HG02973 (cell line): ENCODE data around the gene CTNND2.

Source experiments
- ATAC-seq: cut with Tn5 transposase; IDR thresholded peaks from one replicate; pipeline ENCODE4 v1.9.1; 2021; ENCODE audit warnings: moderate library complexity; ENCODE audit not compliant: unreplicated experiment

Gene CTNND2

GRCh38 chr5:11780641-11781345, 123.5 kb downstream of the CTNND2 start:
- no peak for ATAC-seq

- ATAC-seq, result no peak
These were observed 127.2 kb downstream of the CTNND2 start for GRCh38 chr5:11777096-11777495.

GRCh38 chr5:11770310-11770709, 133.9 kb downstream of the CTNND2 start:
- ATAC-seq, result no peak

- ATAC-seq, result no peak
These were observed 143.2 kb downstream of the CTNND2 start for GRCh38 chr5:11760934-11761603.

GRCh38 chr5:11758321-11758720, 145.9 kb downstream of the CTNND2 start:
- ATAC-seq, result no peak

GRCh38 chr5:11757661-11758060, 146.6 kb downstream of the CTNND2 start:
- ATAC-seq, result no peak

GRCh38 chr5:11737010-11737409, 167.2 kb downstream of the CTNND2 start:
- ATAC-seq, result no peak

- no peak for ATAC-seq
These were observed 169.9 kb downstream of the CTNND2 start for GRCh38 chr5:11734369-11734768.

GRCh38 chr5:11733840-11734192, 170.4 kb downstream of the CTNND2 start:
- ATAC-seq, result no peak

GRCh38 chr5:11733185-11733839, 170.9 kb downstream of the CTNND2 start:
- ATAC-seq, result no peak

GRCh38 chr5:11724940-11725339, 179.3 kb downstream of the CTNND2 start:
- no peak for ATAC-seq

- no peak for ATAC-seq
These were observed 184.3 kb downstream of the CTNND2 start for GRCh38 chr5:11719888-11720481.

GRCh38 chr5:11715461-11716196, 188.6 kb downstream of the CTNND2 start:
- no peak for ATAC-seq

- ATAC-seq, result no peak
These were observed 192.3 kb downstream of the CTNND2 start for GRCh38 chr5:11711932-11712331.

- no peak for ATAC-seq
These were observed 195.2 kb downstream of the CTNND2 start for GRCh38 chr5:11709021-11709420.

GRCh38 chr5:11704916-11705315, 199.3 kb downstream of the CTNND2 start:
- ATAC-seq, result no peak

- no peak for ATAC-seq
These were observed 203.9 kb downstream of the CTNND2 start for GRCh38 chr5:11700391-11700790.

- no peak for ATAC-seq
These were observed 211.6 kb downstream of the CTNND2 start for GRCh38 chr5:11692636-11693035.

GRCh38 chr5:11687498-11687897, 216.7 kb downstream of the CTNND2 start:
- ATAC-seq, result no peak

- no peak for ATAC-seq
These were observed 219.6 kb downstream of the CTNND2 start for GRCh38 chr5:11684607-11685006.

- ATAC-seq, result no peak
These were observed 220.6 kb downstream of the CTNND2 start for GRCh38 chr5:11683666-11684065.
